Non-pigmented ciliary epithelial cell (primary cell): ENCODE results near the gene HBP1.
"Not testable (repeated sequence)": the region's sequence is repeated elsewhere in the genome, so short reads cannot be mapped to it uniquely, and the experiment has no call there.

Experiments used
- DNase-seq: peaks from one replicate; pipeline ENCODE4 v3.0.0-alpha.2; 2010; ENCODE audit warnings: low read depth

The HBP1 gene

GRCh38 chr7:107186240-107186639 is 17.4 kb downstream of the HBP1 start:
- DNase-seq: no peak

- DNase-seq: no peak
Measured at GRCh38 chr7:107187774-107188173, 19.0 kb downstream of the HBP1 start.

- no peak for DNase-seq
Measured at GRCh38 chr7:107190090-107190489, 21.3 kb downstream of the HBP1 start.

- DNase-seq: no peak
Measured at GRCh38 chr7:107194052-107194451, 25.2 kb downstream of the HBP1 start.

GRCh38 chr7:107196834-107197610 is 28.2 kb downstream of the HBP1 start:
- DNase-seq: no peak

GRCh38 chr7:107201795-107202450 is 33.1 kb downstream of the HBP1 start:
- DNase-seq: no peak

GRCh38 chr7:107203607-107204006 is 34.8 kb downstream of the HBP1 start:
- no peak for DNase-seq

GRCh38 chr7:107206136-107206535 is 37.3 kb downstream of the HBP1 start:
- DNase-seq: no peak

- DNase-seq: no peak
Measured at GRCh38 chr7:107206706-107207105, 37.9 kb downstream of the HBP1 start.

- DNase-seq: no peak
Measured at GRCh38 chr7:107207459-107207858, 38.7 kb downstream of the HBP1 start.

GRCh38 chr7:107208024-107208521 is 39.3 kb downstream of the HBP1 start:
- no peak for DNase-seq

GRCh38 chr7:107208563-107208962 is 39.8 kb downstream of the HBP1 start:
- no peak for DNase-seq

GRCh38 chr7:107209565-107209964 is 40.8 kb downstream of the HBP1 start:
- DNase-seq: no peak

- DNase-seq: no peak
Measured at GRCh38 chr7:107210400-107210799, 41.6 kb downstream of the HBP1 start.

GRCh38 chr7:107212725-107213124 is 43.9 kb downstream of the HBP1 start:
- no peak for DNase-seq

GRCh38 chr7:107213193-107213788 is 44.5 kb downstream of the HBP1 start:
- no peak for DNase-seq

- DNase-seq: no peak
Measured at GRCh38 chr7:107213945-107214344, 45.1 kb downstream of the HBP1 start.

GRCh38 chr7:107219563-107220244 is 50.9 kb downstream of the HBP1 start:
- DNase-seq: no peak

GRCh38 chr7:107220356-107220755 is 51.6 kb downstream of the HBP1 start:
- no peak for DNase-seq

- not testable (repeated sequence) for DNase-seq
Measured at GRCh38 chr7:107220806-107221205, 52.0 kb downstream of the HBP1 start.

- no peak for DNase-seq
Measured at GRCh38 chr7:107224374-107225223, 55.8 kb downstream of the HBP1 start.

GRCh38 chr7:107228291-107228690 is 59.5 kb downstream of the HBP1 start:
- DNase-seq: no peak
